Stimulated activated CD8-positive, alpha-beta memory T cell treated with anti-CD3 and anti-CD28 coated beads, Interleukin-7, amount 100 ng/mL, for 24 hours (primary cell): ENCODE measurements around the gene PARVA.

Source experiments
- DNase-seq: peaks from one replicate; pipeline ENCODE4 v3.0.0-alpha.2; 2020; ENCODE audit warnings: low read depth

PARVA gene

GRCh38 chr11:12376259-12377081, 901 bp upstream of the PARVA start:
- no peak for DNase-seq

- no peak for DNase-seq
These were observed 638 bp downstream of the PARVA start for GRCh38 chr11:12377824-12378593.

- DNase-seq = no peak
These were observed 3.4 kb downstream of the PARVA start for GRCh38 chr11:12380565-12381325.

- no peak for DNase-seq
These were observed 4.5 kb downstream of the PARVA start for GRCh38 chr11:12381875-12382274.

GRCh38 chr11:12382451-12382850, 5.1 kb downstream of the PARVA start:
- no peak for DNase-seq

GRCh38 chr11:12386309-12386708, 8.9 kb downstream of the PARVA start:
- no peak for DNase-seq

GRCh38 chr11:12386745-12387144, 9.4 kb downstream of the PARVA start:
- no peak for DNase-seq

- no peak for DNase-seq
These were observed 10.8 kb downstream of the PARVA start for GRCh38 chr11:12388173-12388572.

GRCh38 chr11:12388939-12389670, 11.7 kb downstream of the PARVA start:
- DNase-seq = no peak

GRCh38 chr11:12389676-12390657, 12.6 kb downstream of the PARVA start:
- no peak for DNase-seq

- DNase-seq = no peak
These were observed 13.3 kb downstream of the PARVA start for GRCh38 chr11:12390687-12391110.

GRCh38 chr11:12392672-12393071, 15.3 kb downstream of the PARVA start:
- no peak for DNase-seq

- DNase-seq = no peak
These were observed 16.3 kb downstream of the PARVA start for GRCh38 chr11:12393691-12394090.

GRCh38 chr11:12394601-12395000, 17.2 kb downstream of the PARVA start:
- DNase-seq = no peak

- no peak for DNase-seq
These were observed 18.0 kb downstream of the PARVA start for GRCh38 chr11:12395333-12395732.

GRCh38 chr11:12397931-12398334, 20.6 kb downstream of the PARVA start:
- DNase-seq = no peak

GRCh38 chr11:12399355-12399754, 22.0 kb downstream of the PARVA start:
- no peak for DNase-seq

GRCh38 chr11:12402025-12402424, 24.7 kb downstream of the PARVA start:
- DNase-seq = no peak

- DNase-seq = no peak
These were observed 25.3 kb downstream of the PARVA start for GRCh38 chr11:12402691-12403120.
